ENCODE measurements around the gene RPL37.
A peak's percentile ranks its signal among the peaks of the same experiment; 100 is the strongest.
"Not testable (repeated sequence)": the region's sequence is repeated elsewhere in the genome, so short reads cannot be mapped to it uniquely, and the experiment has no call there.

RPL37 gene

DNA sequence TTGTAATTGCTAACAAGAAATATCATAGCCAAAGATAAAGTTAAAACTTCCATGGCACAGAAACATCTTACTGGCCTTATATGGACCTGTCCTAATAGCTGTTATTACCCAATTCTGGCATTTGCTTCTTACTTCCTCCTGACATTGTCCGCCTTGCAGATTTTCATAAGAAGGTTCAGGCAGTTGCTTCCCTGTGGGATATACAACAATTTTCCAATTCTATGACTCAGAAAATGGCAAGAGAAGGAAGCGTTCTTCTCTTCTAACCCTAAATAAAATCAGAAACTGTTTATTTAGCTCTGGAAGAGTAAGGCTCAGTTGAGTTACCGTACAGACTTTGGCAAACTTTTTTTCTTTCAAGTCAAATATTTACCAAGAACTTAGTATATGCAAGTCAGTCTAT lies 38.5 kb downstream of the RPL37 start:
- peak; percentile 32 for DNase-seq

DNA sequence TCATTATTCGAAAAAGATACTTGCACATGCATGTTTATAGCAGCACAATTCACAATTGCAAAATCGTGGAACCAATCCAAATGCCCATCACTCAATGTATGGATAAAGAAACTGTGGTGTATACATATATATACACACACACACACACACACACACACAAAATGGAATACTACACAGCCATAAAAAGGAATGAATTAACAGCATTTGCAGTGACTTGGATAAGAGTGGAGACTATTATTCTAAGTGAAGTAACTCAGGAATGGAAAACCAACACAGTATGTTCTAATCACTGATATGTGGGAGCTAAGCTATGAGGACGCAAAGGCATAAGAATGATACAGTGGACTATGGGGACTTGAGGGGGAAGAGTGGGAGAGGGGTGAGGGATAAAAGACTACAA lies 40.1 kb downstream of the RPL37 start:
- DNase-seq: not testable (repeated sequence)

DNA sequence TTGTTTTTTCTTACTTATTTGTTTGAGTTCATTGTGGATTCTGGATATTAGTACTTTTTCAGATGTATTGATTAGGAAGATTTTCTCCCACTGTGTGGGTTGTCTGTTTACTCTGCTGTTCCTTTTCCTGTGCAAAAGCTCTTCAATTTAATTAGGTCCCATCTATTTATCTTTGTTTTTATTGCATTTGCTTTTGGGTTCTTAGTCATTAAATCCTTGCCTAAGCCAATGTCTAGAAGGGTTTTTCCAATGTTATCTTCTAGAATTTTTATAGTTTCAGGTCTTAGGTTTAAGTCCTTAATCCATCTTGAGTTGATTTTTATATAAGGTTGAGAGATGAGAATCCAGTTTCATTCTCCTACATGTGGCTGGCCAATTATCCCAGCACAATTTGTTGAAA lies 40.7 kb downstream of the RPL37 start:
- DNase-seq: not testable (repeated sequence)

- not testable (repeated sequence) for DNase-seq
These were observed 42.3 kb downstream of the RPL37 start for GRCh38 chr5:40792691-40793090.

GRCh38 chr5:40791715-40792139 lies 43.3 kb downstream of the RPL37 start:
- no peak for DNase-seq

- no peak for DNase-seq
These were observed 44.0 kb downstream of the RPL37 start for GRCh38 chr5:40790947-40791593.

DNA sequence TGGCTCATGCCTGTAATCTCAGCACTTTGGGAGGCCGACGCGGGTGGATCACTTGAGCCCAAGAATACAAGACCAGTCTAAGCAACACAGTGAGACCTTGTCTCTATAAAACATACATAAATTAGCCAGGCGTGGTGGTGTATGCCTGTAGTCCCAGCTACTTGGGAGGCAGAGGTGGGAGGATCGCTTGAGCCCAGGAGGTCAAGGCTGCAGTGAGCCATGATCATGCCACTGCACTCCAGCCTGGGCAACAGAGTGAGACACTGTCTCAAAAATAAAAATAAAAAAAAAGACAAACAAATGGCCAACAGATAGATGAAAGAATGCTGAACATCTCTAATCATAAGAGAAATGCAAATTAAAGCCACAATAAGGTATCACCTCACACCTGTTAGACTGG lies 46.1 kb downstream of the RPL37 start:
- not testable (repeated sequence) for DNase-seq

DNA sequence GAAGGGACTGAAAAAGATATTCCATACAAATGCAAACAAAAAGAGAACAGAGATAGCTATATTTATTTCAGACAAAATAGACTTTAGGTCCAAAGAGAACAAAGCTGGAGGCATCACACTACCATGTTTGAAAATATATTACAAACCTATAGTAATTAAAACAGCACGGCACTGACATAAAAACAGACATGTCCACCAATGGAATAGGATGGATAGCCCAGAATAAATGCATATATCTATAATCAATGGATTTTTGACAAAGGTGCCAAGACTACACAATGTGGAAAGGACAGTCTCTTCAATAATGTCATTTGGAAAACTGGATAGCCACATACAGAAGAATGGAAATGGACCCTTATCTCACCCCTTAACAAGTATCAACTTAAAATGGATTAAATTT lies 47.0 kb downstream of the RPL37 start:
- no peak for DNase-seq

DNA sequence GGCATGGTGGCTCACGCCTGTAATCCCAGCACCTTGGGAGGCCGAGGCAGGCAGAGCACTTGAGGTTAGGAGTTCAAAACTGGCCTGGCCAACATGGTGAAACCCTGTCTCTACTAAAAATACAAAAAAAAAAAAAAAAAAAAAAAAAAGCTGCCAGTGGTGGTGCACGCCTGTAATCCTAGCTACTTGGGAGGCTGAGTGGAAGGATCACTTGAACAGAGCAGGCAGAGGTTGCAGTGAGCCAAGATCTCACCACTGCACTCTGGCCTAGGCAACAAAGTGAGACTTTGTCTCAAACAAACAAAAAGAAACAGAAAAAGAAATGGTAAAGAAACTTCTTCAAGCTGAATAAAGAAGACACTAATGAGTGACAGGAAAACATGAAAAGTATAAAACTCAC lies 48.4 kb downstream of the RPL37 start:
- DNase-seq: not testable (repeated sequence)

GRCh38 chr5:40784916-40785315 lies 50.1 kb downstream of the RPL37 start:
- no peak for DNase-seq

DNA sequence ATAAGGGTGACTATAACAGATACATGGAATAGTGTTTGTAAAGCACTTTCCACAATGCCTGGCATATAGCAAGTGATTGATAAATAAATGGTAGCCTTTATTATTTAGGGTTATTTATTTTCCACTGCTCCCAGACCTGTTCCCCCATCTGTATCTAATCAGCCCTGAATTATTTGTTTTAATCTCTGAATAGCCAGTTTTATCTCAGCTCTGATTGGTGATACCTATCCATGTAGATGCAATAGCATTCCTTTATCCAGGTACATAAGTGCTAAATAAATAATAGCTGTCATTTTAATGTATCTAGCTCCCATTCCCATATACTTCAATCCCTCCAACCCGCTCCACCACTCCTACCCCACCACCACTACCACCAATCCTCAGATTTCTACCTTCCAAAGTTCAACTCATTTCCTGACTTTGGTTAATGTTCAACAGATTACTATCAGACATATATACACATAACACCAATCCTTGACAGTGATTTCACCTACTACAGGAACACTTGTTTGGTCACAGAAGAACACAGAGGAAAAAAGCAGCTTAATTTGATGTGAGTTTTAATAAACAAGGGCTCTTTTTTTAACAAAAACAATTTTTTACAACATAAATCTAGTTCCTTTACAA lies 50.9 kb downstream of the RPL37 start:
- no peak for DNase-seq

GRCh38 chr5:40781843-40782409 lies 53.1 kb downstream of the RPL37 start:
- DNase-seq: no peak

DNA sequence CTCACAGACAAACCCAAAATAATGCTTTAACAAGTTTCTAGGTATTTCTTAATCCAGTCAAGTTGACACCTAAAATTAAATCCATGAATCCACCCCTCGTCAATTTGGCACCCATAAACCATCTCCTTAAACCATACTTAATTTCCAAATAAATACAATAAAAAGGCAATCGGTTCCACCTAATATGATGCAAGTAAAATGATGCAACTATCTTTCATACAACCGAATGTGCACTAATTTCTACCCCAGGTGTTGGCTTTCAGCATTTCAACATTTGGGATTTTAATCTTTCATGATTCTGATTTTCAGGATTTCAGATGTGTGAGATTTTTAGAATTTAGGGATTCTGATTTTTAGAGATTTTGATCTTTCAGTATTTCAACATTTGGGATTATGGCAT lies 54.2 kb downstream of the RPL37 start:
- no peak for DNase-seq

GRCh38 chr5:40780199-40780598 lies 54.8 kb downstream of the RPL37 start:
- no peak for DNase-seq

GRCh38 chr5:40779561-40779960 lies 55.5 kb downstream of the RPL37 start:
- no peak for DNase-seq

GRCh38 chr5:40778133-40778532 lies 56.9 kb downstream of the RPL37 start:
- DNase-seq: no peak

GRCh38 chr5:40776658-40776977 lies 58.4 kb downstream of the RPL37 start:
- DNase-seq: no peak

DNA sequence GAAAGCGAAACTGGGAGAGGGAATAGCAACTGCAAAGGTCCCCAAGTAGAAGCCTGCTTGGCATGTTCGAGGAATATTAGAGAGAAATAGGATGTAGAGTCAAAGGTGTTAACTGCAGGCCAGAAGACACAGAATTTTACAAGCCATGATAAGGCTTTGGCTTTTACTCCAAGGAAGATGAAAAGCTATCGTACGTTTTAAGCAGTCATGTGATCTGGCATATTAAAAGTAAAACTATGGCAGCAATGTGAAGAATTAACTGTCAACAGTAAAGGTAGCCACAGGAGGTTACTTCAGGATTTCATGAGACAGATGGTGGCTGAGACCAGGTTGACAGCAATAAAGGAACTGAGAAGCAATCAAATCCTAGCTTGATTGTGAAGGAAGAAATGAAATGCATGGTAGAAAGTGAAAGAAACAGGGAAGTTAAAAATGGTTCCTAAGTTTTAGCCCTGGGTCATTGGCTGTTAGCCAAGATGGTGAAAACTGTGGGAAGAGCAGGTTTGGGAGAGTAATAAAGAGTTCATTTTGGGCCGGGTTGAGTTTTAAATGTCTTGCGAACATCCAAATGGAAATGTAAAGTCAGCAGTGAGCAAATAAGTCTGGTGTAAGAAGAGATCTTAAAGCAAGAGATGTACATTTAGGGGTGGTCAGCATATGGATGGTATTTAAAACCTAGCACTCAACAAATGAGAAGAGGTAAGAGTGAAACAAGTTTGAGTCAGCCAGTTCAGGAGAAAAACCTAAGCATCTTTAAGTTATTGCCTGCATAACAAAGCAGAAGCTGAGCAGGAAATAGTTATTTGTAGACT lies 59.0 kb downstream of the RPL37 start:
- DNase-seq: no peak
